ENCODE results near the gene CACNA1B.

- TF ChIP-seq NEUROD1 (IDR thresholded peaks at IDR 0.05; ENCODE audit: borderline replicate concordance, low read depth, low read length, partially characterized antibody) (no peak), BCOR (IDR thresholded peaks at IDR 0.05) (no peak), EP300 (IDR thresholded peaks at IDR 0.05; ENCODE audit: low read length) (no peak), CTCF (IDR thresholded peaks at IDR 0.05 in 2 of 3, conservative IDR thresholded peaks at IDR 0.05 in 1 of 3; ENCODE audit: insufficient read depth in 2 of 3, low read depth in 1 of 3, low read length in 3 of 3) (no peak), SPI1 (IDR thresholded peaks at IDR 0.05; ENCODE audit: borderline replicate concordance, low read depth, low read length) (no peak), BRF1 (IDR thresholded peaks at IDR 0.05; ENCODE audit: borderline replicate concordance, extremely low read depth, insufficient read length) (no peak), POLR2AphosphoS5 (IDR thresholded peaks at IDR 0.05; ENCODE audit: control insufficient read depth, insufficient read depth, low read depth, low read length) (no peak), RAD21 (CRISPR knock-in tag; conservative IDR thresholded peaks at IDR 0.05 in 1 of 2, IDR thresholded peaks at IDR 0.05 in 1 of 2) (no peak), RFX5 (IDR thresholded peaks at IDR 0.05; ENCODE audit: low read depth, low read length) (no peak), KLF6 (CRISPR knock-in tag; IDR thresholded peaks at IDR 0.05; ENCODE audit: borderline replicate concordance) (no peak), E2F4 (CRISPR knock-in tag; IDR thresholded peaks at IDR 0.05; ENCODE audit: low read depth) (no peak)
- TF ChIP-seq, protein P1, sequence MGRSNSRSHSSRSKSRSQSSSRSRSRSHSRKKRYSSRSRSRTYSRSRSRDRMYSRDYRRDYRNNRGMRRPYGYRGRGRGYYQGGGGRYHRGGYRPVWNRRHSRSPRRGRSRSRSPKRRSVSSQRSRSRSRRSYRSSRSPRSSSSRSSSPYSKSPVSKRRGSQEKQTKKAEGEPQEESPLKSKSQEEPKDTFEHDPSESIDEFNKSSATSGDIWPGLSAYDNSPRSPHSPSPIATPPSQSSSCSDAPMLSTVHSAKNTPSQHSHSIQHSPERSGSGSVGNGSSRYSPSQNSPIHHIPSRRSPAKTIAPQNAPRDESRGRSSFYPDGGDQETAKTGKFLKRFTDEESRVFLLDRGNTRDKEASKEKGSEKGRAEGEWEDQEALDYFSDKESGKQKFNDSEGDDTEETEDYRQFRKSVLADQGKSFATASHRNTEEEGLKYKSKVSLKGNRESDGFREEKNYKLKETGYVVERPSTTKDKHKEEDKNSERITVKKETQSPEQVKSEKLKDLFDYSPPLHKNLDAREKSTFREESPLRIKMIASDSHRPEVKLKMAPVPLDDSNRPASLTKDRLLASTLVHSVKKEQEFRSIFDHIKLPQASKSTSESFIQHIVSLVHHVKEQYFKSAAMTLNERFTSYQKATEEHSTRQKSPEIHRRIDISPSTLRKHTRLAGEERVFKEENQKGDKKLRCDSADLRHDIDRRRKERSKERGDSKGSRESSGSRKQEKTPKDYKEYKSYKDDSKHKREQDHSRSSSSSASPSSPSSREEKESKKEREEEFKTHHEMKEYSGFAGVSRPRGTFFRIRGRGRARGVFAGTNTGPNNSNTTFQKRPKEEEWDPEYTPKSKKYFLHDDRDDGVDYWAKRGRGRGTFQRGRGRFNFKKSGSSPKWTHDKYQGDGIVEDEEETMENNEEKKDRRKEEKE (IDR thresholded peaks at IDR 0.05; ENCODE audit: borderline replicate concordance in 1 of 2, control insufficient read depth in 1 of 2, low read depth in 2 of 2, low read length in 1 of 2): no peak
Measured at GRCh38 chr9:137943655-137944054, 66.1 kb downstream of the CACNA1B start.
